Measurements from ENCODE around the gene TP73.

The TP73 gene

DNA sequence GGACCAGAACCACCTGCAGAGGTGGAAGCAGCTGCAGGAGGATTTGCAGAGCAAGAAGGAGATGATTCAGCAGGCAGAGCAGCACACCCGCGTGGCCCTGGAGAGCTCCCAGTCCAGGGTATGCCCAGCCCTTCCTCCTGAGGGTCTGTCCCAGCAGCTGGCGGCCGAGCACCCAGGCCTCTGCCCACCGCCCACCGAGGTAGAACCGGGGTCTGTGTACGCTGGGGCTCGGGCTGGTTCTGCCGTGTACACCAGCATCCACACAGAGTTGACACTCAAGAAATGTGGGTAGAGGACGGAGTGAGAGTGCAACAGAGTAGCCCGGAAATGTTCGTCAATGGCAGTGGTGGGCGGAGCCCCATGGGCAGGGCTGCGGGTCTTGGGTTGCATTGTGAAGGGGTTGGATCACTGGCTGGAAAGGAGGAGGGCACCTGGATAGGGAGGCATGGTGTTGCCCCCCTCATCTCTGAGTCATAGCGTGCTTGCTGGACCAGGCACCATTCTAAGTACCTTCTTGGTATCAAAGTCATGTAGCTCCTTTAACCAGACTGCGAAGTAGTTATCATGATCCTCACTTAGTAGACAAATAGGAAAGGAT lies 115.1 kb downstream of the TP73 start:
- Histone ChIP-seq H3K4me3 (ENCODE audit: low read length) (no peak overlapping the region), H3K4me1 (ENCODE audit: control insufficient read depth, low read depth, low read length) (peaks cover 4% of the 10 kb centered on the region), H3K36me3 (ENCODE audit: control insufficient read depth, low read depth, low read length) (no peaks in the 10 kb centered on the region), H3K9me3 (ENCODE audit: control insufficient read depth, low read depth, low read length) (no peaks in the 10 kb centered on the region), H3K27ac (ENCODE audit: low read length) (no peak overlapping the region), H3K27me3 (ENCODE audit: control insufficient read depth, insufficient read depth, low read length) (peaks cover 6% of the 10 kb centered on the region), H3K9ac (ENCODE audit: low read length) (no peak overlapping the region)

DNA sequence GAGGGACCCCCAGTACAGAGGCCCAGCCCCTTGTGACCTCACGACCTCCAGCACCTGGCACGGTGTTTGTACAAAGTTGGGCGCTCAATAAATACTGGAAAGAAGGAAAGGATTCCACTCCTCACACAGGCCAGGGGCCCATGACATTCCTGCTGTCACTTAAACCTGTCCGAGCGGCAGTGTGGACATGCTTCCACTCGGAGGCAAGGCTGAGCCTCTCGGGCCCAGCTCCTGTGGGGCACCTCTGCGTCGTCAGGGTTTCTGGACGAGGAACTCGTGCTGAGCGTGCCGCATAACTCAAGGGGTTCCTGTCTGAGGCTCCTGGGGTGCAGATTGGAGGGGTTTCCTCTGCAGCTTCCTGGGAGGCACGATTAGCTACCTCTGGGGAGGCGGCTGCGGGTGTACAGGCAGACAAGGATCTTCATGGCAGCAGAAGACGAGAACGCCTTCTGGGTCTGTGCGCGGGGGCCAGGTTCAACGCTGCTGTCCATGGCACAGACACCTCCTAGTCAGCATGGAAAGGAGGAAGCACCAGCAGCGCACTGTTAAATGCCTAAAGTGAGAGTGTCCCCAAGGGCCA lies 116.6 kb downstream of the TP73 start:
- Histone ChIP-seq H3K4me1 (ENCODE audit: control insufficient read depth, low read depth, low read length) (peaks cover 4% of the 10 kb centered on the region), H3K4me3 (ENCODE audit: low read length) (no peak overlapping the region), H3K27me3 (ENCODE audit: control insufficient read depth, insufficient read depth, low read length) (peaks cover 11% of the 10 kb centered on the region), H3K9ac (ENCODE audit: low read length) (no peak overlapping the region), H3K27ac (ENCODE audit: low read length) (no peak overlapping the region), H3K9me3 (ENCODE audit: control insufficient read depth, low read depth, low read length) (no peaks in the 10 kb centered on the region), H3K36me3 (ENCODE audit: control insufficient read depth, low read depth, low read length) (no peaks in the 10 kb centered on the region)

DNA sequence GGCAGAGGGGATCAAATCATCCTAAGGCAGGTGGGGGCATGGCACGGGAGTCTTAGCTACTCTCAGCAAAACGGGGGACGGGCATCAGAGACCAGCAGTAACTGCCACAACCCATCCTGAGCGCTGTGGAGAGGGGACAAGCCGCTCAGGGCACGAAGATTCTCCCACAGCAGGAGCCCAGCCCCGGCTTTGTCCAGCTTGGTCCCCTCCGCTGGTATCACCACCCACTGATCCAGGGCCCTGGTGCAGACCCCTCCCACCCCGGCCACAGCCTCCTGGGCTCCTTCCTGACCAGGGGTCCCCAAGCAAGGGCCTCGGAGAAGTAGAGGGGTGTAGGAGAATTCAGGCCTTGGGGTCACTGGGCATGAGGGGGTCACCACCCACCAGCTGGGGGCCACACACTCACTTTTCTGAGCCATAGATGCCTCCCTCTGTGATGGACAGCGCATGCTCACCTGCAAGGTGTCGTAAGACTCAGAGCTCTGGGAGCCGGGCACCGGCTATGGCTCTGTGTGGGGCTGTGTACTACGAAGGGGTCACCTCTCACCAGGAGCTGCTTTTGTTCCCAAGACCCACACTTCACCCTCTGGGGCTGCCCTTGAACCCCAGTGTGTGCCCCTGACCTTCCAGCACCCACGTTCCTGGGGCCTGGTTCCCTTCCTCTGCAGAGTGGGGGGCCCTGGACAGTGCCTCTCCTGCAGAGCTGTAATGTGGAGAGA lies 117.9 kb downstream of the TP73 start:
- Histone ChIP-seq H3K9ac (ENCODE audit: low read length) (no peak overlapping the region), H3K9me3 (ENCODE audit: control insufficient read depth, low read depth, low read length) (no peaks in the 10 kb centered on the region), H3K36me3 (ENCODE audit: control insufficient read depth, low read depth, low read length) (no peaks in the 10 kb centered on the region), H3K4me3 (ENCODE audit: low read length) (no peak overlapping the region), H3K27ac (ENCODE audit: low read length) (no peak overlapping the region), H3K27me3 (ENCODE audit: control insufficient read depth, insufficient read depth, low read length) (peaks cover 11% of the 10 kb centered on the region), H3K4me1 (ENCODE audit: control insufficient read depth, low read depth, low read length) (peaks cover 4% of the 10 kb centered on the region)

DNA sequence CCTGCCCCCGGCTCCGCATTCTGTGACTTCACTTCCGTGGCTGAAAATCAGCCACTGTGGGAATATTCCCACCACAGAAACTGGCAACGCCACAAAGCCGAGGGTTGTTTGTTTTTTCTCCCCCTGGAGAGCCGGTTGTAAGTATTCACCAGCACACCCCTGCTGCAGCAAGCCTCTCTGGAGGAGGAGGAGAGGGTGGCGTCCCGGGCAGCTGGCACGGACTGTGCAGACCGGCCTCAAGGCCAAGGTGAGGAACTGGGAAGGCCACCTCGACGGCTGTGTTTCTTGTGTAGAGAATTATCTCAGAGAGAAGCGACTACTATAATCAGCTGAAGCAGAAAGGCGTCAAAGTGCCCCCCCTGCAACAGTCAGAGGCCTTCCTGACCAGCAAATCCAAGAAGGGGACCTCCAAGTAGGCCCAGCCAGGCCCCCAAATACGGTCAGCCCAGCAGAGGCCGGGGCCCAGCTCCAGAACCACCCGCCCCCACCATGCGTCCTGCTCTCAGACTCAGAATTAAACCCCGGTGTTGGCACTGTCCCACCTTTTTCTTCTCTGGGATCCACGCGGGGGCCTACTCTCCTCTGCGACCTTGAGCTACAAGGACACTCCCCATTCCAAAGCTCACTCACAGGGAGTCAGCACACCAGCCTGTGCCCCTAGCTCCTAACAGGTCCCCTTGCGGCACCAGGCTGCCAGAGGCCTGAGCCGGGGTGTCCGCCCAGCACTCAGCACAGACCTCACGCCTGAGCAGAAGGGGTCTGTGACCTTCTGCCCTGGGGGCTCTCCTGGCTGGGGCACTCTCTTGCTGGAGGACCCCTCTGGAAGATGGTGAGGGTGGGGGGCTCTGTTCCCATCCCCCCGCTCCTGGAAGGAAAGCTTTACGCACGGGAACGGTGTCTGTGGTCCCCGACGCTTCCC lies 119.1 kb downstream of the TP73 start:
- H3K27me3 ChIP-seq (ENCODE audit: control insufficient read depth, insufficient read depth, low read length): peaks cover 11% of the 10 kb centered on the region
- peak overlapping the region; percentile 30 for H3K9ac ChIP-seq (ENCODE audit: low read length)
- H3K9me3 ChIP-seq (ENCODE audit: control insufficient read depth, low read depth, low read length): no peaks in the 10 kb centered on the region
- peak overlapping the region; percentile 59 for H3K4me3 ChIP-seq (ENCODE audit: low read length)
- H3K27ac ChIP-seq (ENCODE audit: low read length): no peak overlapping the region
- H3K36me3 ChIP-seq (ENCODE audit: control insufficient read depth, low read depth, low read length): no peaks in the 10 kb centered on the region
- H3K4me1 ChIP-seq (ENCODE audit: control insufficient read depth, low read depth, low read length): peaks cover 8% of the 10 kb centered on the region

DNA sequence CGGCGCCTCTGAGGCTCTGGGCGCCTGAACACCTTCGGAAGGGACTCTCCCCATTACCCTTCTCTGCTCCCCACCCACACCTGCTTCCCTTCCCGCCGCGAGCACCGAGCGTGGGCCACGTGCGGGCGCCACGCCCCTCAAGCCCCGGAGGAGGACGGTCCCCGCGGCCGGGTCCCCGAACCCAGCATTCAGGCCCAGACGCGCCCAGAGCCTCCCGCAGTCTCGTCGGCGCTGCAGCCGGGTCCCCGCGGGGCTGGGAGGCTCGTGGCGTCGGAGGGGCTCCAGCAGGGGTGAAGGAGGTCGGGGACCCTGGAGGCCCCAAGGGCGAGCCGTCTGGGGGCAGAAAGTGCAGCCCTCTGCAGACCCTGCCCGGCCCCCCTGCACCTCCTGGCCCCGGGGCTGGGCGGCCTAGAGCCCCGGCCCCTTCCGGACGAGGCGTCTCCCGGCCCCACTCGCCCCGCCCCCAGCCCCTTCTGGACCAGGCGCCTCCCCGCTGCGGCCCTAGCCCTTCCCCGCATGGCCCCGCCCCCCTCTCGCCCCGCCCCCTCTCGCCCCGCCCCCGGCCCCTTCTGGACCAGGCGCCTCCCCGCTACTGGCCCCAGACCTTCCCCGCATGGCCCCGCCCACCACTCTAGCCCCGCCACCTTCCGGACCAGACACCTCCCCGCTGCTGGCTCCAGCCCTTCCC lies 119.9 kb downstream of the TP73 start:
- Histone ChIP-seq H3K9ac (ENCODE audit: low read length) (peak overlapping the region; percentile 30), H3K4me3 (ENCODE audit: low read length) (peak overlapping the region; percentile 59), H3K9me3 (ENCODE audit: control insufficient read depth, low read depth, low read length) (no peaks in the 10 kb centered on the region), H3K36me3 (ENCODE audit: control insufficient read depth, low read depth, low read length) (no peaks in the 10 kb centered on the region), H3K4me1 (ENCODE audit: control insufficient read depth, low read depth, low read length) (peaks cover 8% of the 10 kb centered on the region), H3K27ac (ENCODE audit: low read length) (no peak overlapping the region), H3K27me3 (ENCODE audit: control insufficient read depth, insufficient read depth, low read length) (peaks cover 11% of the 10 kb centered on the region)

DNA sequence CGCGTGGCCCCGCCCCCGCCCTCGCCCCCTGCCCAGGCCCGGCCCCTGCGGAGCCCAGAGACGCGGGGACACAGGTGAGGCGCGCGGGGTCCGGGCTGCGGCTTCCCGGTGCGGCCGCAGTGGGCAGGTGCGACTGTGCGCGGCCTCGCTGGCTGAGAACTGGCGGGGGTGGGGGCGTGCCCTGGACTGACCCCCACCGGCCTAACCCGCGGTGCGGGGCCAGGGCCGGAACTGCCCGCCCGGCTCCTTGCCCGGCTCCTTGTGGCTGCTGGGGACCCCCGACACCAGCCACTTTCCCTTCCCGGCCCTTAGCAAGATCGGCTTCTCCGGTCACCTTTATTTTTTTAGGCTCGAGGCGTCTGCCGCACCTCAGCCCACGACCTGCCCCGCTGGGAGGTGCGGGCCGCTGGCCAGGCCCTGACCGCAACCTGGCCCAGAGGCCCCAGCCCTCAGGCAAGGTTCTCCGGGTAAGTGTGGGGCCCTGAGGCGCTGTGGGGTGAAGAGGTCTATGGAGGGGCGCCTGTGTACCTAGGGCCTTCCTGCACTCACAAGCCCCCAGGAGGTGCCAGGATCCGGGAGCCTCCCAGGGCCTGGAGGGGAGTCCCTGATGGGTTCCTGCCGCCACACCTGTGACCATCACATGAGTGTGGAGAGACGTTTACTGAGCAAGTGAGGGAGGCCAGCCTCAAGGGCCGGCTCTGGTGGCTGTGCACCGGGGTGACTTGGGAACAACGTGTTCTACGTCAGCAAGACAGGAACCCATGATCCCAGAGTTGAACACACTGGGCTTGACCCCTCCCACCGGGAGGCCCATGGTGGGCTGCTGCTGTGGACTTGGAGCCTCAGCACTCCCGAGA lies 120.6 kb downstream of the TP73 start, which contains the start of gene SMIM1:
TSS of gene SMIM1 (plus strand) at position 35 of the 857 bp plus-strand sequence. CDS start 2,625 bp downstream, outside the sequence.
- H3K27ac ChIP-seq (ENCODE audit: low read length): no peak within 1 kb of the TSS
- peaks cover 11% of the 10 kb centered on the region for H3K27me3 ChIP-seq (ENCODE audit: control insufficient read depth, insufficient read depth, low read length)
- H3K9ac ChIP-seq (ENCODE audit: low read length): peak within 1 kb of the TSS; percentile 30
- no peaks in the 10 kb centered on the region for H3K9me3 ChIP-seq (ENCODE audit: control insufficient read depth, low read depth, low read length)
- peaks cover 8% of the 10 kb centered on the region for H3K4me1 ChIP-seq (ENCODE audit: control insufficient read depth, low read depth, low read length)
- H3K4me3 ChIP-seq (ENCODE audit: low read length): peak within 1 kb of the TSS; percentile 59
- H3K36me3 ChIP-seq (ENCODE audit: control insufficient read depth, low read depth, low read length): no peaks in the 10 kb centered on the region

DNA sequence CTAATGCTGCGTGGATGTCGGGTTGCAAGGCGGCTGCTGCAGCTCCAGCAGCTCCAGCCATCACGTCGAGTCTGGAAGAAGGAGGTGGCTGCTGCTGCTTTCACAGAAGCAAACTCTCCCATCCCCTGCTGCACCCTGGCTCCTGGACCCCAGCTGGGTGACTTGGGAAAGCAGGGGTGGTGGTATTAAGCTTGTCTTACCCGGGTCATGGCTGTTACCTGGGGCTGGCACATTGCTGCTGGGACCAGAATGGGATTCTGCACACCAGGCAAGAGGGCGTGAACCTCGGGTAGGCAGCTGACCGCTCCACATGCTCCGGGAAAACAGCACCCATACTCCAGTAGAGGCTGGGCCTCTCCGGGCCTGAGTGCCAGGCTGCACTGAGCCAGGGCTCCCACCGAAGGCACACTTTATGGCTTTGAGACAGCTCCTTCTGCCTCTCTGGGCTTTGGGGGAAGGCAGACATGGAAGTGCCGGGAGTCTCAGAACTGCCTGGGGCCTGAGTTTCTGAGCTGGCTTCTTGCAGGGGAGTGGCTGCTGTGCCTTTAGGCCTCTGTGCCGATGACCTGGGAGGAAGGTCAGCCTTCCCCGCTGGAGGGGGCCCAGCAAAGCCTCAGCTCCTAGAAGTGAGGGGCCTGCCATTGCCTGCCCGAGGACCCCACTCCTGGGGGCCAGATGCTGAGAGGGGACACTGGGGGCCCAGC lies 121.4 kb downstream of the TP73 start:
- Histone ChIP-seq H3K4me1 (ENCODE audit: control insufficient read depth, low read depth, low read length) (peaks cover 8% of the 10 kb centered on the region), H3K4me3 (ENCODE audit: low read length) (no peak overlapping the region)

DNA sequence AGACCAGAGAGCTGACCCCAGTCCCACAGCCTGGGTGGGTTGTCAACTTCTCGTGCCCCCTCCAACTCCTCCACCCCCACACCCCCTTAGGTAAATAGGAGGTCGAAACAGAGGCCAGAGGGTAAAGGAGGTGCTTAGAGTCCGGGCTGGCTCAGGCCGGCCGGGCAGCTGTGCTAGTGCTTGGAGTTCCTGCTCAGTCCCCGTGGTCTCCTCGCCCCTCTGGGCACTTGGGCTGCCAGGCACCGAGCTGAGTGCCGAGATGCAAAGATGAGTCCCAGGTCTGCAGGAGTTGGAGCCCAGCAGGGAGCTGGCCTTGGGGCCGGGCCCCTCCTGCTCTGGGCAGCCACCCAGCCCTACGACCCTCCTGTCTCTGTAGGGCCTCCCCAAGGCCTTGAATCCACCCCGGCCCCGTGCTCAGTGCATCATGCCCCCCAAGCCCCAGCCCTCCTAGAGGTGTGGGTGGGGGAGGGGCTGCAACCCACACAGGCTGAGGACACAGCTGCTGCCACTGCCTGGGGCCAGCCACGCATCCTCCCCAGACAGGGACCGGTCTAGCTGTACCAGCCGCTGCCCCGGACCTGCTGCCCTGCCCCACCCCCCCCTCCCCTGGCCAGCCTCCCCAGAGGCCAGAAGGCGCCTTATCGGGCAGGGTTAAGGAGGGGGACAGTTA lies 122.1 kb downstream of the TP73 start:
- Histone ChIP-seq H3K4me1 (ENCODE audit: control insufficient read depth, low read depth, low read length) (peaks cover 8% of the 10 kb centered on the region), H3K4me3 (ENCODE audit: low read length) (no peak overlapping the region), H3K9me3 (ENCODE audit: control insufficient read depth, low read depth, low read length) (no peaks in the 10 kb centered on the region), H3K27me3 (ENCODE audit: control insufficient read depth, insufficient read depth, low read length) (peaks cover 11% of the 10 kb centered on the region), H3K27ac (ENCODE audit: low read length) (no peak overlapping the region), H3K36me3 (ENCODE audit: control insufficient read depth, low read depth, low read length) (peaks cover 4% of the 10 kb centered on the region), H3K9ac (ENCODE audit: low read length) (no peak overlapping the region)

More for the DNA sequence above, 121.4 kb downstream of the TP73 start:
- H3K9me3 ChIP-seq (ENCODE audit: control insufficient read depth, low read depth, low read length): no peaks in the 10 kb centered on the region
- no peaks in the 10 kb centered on the region for H3K36me3 ChIP-seq (ENCODE audit: control insufficient read depth, low read depth, low read length)
- H3K27me3 ChIP-seq (ENCODE audit: control insufficient read depth, insufficient read depth, low read length): peaks cover 11% of the 10 kb centered on the region
- H3K9ac ChIP-seq (ENCODE audit: low read length): no peak overlapping the region
- no peak overlapping the region for H3K27ac ChIP-seq (ENCODE audit: low read length)

DNA sequence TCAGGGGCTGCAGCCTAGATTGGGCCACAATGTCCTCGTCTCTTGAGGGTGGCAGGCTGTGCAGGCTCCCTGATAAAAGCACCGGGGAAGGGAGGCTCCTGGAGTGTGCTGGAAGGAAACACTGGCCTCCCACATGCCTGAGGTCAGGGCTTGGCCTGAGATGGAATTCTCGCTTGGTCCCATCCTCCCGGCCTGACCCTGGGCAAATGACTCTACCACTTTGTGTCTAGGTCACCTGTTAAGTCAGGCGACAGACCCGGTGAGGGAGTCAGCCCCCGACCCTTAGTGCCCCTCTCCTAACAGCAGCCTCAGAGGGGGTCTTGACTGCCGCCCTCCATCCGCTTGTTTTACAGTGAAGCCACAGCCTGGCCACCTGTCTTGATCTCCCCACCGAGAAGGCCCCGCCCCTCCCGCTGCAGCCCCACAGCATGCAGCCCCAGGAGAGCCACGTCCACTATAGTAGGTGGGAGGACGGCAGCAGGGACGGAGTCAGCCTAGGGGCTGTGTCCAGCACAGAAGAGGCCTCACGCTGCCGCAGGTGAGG lies 122.7 kb downstream of the TP73 start:
- Histone ChIP-seq H3K9me3 (ENCODE audit: control insufficient read depth, low read depth, low read length) (no peaks in the 10 kb centered on the region), H3K4me3 (ENCODE audit: low read length) (no peak overlapping the region), H3K27me3 (ENCODE audit: control insufficient read depth, insufficient read depth, low read length) (peaks cover 11% of the 10 kb centered on the region), H3K9ac (ENCODE audit: low read length) (no peak overlapping the region), H3K4me1 (ENCODE audit: control insufficient read depth, low read depth, low read length) (peaks cover 8% of the 10 kb centered on the region), H3K36me3 (ENCODE audit: control insufficient read depth, low read depth, low read length) (peaks cover 10% of the 10 kb centered on the region), H3K27ac (ENCODE audit: low read length) (no peak overlapping the region)

All from iPS-18a (cell line).